Testis (tissue), 2 donors: Measurements from ENCODE around the gene NOD2.

Experiments used
- CTCF ChIP-seq, 3 experiments: fragments of 450-650 bp in 2 of 3; fragments of 200-600 bp in 1 of 3; sonication (generic) in 1 of 3; IDR thresholded peaks; one replicate each; pipeline ENCODE4 v1.5.1; 2016 to 2019; ENCODE audit warnings: antibody characterized with exemption in 3 of 3, mild to moderate bottlenecking in 2 of 3, moderate library complexity in 1 of 3
- POLR2A ChIP-seq: fragments of 450-650 bp; IDR thresholded peaks from one replicate; pipeline ENCODE4 v1.6.1; 2017; ENCODE audit warnings: antibody characterized with exemption, mild to moderate bottlenecking, moderate library complexity

- TF ChIP-seq CTCF (IDR thresholded peaks at IDR 0.05) (no peak), POLR2A (no peak)
Observed at GRCh38 chr16:50696126-50696525, 2.7 kb downstream of the NOD2 start.
